Endothelial cell of hepatic sinusoid (primary cell): Measurements from ENCODE around the gene ZC3H4.

Experiments
- in situ Hi-C: cut with HindIII; loops from 2 replicates; pipeline ENCODE4 v1.10.0; 2017; ENCODE audit warnings: low sequenced_read_pairs

The ZC3H4 gene

DNA sequence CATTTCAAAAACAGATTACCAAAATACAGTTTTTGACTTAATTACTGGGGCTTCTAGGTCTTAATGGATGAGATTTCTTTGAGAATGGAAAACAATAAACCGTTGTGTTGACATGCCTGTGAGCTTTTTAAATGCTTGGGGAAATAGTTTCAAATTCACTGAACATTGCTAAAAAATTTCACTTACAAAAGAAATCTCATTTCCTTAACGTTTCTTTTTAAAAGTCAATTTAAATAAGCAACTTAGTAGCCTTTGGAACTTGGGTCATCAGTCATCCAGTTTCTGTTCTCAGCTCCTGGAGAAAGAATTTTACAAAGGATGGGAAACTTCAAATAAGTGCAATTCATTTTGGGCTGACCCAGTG is 4.4 kb downstream of the ZC3H4 start:
- in situ Hi-C loops: no loop called here

DNA sequence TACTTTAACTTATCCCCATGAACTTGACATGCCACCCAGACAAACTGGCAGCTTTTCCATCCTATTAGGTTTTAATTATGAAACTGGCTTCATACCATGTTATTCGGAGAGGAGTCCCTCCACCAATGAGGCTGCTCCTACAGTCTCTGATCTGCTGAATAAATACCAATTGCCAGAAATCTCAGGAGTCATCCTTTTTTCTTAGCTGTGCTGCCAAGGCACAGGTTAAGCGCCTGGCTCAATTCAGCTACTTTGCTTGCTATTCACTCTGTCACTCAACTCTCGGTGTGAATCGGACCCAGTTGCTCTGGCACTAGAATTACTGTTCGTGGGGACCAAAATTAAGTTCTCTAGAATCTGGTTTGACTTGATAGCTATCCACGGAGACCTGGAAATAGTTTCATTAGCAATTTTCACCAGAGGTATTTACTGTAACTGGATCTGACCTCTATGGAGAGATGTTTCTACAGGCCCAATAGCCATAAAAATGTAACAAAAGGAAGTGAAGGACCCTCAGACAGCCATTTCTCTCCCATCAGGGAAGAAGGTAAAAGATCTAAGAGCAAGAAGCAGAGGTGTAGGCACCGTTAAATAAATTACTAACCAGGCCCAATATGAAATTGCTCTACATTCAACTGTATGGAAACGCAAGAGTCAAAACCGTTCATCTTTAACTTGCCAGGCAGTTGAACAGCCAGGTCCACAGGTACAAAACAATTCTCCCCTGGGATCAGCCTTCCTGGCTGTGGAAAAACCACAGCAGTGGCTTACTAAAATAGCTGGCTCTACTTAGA is 5.4 kb downstream of the ZC3H4 start:
- in situ Hi-C loops: no loop called here

DNA sequence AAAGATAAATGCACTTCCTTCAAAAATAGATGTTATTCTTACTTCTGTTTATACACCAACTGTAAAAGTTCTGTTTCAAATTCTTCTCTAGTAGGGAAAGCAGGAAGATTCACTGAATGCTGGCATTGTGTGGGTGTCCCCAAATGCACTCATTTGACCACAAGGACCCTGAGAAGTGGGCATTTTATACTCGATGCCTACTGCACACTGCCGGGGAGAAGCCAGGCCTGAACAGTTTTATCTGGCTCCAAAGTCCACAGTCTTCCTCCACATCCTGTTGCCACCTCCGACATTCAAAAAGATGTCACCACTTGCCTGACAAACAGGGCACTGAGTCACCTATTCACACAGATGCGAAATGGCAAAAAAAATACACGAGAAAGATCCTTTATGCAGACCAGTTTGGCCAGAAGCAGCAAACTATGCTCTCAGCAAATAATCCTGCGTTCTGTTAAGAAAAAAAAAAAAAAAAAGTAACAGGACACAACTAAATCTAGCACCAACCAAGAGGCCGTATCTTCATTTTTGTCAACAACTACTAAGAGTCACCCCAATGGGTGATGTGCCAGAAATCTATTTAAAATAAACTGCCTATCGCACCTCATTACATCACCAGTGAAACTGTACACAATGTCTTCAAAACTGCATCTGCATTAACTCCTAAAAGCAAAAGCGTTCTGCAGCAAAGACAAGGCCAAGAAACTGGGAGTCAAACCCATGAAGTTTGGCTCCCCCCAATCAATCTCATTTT is 6.2 kb downstream of the ZC3H4 start:
- in situ Hi-C loops: no loop called here

DNA sequence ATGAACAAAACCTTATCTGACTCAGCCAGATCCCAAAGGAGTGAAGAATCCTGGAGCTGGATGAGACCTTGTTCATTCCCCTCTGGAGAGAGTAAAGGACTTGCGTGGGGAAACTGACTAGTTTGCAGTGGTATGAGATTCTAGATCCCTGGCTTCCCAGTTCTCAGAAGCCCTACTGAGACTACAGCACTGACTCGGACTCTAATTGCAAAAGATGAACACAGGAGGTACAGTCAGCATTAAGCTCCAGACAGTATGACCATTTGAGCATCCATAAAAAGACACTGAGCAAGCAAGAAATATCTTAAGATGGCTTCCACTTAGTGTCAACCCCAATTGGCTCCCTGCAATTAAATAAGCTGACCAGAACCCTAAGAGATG is 6.8 kb downstream of the ZC3H4 start:
- in situ Hi-C loops: no loop called here

DNA sequence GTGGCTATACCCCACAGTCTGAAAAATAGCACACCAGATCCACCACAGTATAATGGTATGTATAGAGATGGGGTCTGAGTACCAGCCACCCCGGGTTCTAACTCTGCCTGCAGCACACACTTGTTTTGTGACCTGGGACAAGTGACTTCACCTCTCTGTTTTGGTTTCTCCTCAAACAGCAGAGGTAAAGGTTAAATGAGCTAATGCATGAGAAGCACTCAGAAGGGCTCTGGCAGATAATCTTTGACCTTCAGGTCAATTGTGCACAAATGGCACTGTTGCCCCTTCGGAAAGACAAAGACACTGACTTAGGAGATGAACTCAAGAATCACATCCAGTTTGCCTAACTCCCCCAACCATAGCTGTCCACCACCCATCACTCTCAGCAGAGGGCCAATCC is 7.7 kb downstream of the ZC3H4 start:
- in situ Hi-C loops: no loop called here

DNA sequence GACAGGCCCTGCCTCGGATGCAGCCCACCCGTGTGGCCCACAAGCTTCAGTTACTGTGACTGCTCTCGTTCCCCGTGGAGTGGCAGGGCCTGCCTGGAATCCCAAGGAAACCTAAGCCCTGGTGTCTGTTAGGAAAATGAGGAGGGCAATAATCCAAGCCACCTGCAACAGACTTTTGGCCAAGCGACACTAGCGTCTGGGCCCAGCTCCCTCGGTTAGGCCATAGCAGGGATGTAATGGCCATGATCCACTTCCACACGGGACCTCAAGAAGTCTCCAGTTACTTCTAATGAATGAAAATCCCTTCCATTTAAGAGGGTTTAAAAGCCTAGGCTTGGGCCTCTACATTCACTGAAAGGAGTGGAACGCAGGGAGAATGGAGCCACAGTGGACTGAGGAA is 8.9 kb downstream of the ZC3H4 start:
- in situ Hi-C loops: loop anchor here (5.0 kb wide), 2 partner anchors 62 to 63 kb away; no protein-coding TSS in a partner anchor

DNA sequence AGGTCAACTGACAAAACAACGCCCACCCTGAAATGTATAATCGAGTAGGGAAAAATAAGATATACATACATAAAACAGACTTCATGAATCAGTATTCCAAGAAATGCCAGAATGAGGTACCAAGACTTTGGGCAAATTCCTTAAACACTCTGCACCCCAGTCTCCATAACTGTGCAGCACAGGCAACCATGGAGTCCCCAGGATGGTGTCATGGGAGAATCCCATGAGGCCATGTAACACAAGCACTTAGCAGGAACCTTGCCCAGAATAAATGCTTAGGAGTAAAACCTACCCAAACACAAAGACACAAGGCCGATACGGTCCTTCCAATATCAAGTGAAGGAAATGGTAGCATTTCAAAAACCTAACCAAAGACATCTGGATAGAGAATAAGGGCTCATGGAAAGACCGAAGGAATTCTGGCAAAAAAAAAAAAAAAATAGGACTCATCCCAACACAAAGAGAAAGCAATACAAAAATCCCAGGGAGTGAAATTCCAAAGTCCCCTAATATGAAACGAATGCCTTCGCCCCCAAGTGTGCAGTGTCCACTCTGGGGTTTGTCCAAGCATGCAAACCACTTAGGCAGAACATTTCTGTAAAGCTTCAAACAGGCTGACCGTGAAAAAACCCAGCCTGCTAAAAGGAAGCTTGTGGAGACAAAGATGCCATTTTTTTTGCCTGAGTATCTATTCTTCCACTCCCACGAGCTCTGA is 11.1 kb downstream of the ZC3H4 start:
- in situ Hi-C loops: loop anchor here (5.0 kb wide), 2 partner anchors 60 to 65 kb away; no protein-coding TSS in a partner anchor

DNA sequence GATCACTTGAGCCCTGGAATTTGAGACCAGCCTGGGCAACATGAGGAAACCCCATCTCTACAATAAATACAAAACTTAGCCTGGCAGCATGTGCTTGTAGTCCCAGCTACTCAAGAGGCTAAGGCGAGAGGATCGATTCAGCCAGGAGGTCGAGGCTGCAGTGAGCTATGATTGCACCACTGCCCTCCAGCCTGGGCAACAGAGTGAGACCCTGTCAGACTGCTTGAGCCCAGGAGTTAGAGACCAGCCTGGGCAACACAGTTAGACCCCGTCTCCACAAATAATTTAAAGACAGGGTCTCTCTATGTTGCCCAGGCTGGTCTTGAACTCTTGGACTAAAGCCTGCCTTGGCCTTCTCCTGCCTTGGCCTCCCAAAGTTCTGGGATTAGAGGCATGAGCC is 12.5 kb downstream of the ZC3H4 start:
- in situ Hi-C loops: loop anchor here (5.0 kb wide), 2 partner anchors 59 to 66 kb away; no protein-coding TSS in a partner anchor

DNA sequence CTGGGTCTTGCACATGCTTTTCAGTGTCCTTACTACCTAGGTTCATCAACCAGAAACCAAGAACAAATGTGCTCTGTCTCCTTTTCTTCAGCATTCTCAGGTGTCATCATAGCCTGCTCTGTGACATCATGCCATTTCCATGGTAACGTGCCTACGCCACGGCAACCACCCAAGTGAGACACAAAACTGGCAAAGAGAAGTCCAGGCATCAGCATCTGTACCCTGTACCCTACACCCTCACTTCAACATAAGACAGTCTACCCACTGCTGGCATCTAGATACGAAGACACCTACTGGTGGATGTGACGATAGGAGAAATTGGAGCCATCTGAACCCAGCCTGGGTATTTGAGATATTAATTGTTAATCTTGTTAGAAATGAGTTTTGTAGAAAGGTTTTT is 13.3 kb downstream of the ZC3H4 start:
- in situ Hi-C loops: loop anchor here (5.0 kb wide), 2 partner anchors 58 to 67 kb away; no protein-coding TSS in a partner anchor

DNA sequence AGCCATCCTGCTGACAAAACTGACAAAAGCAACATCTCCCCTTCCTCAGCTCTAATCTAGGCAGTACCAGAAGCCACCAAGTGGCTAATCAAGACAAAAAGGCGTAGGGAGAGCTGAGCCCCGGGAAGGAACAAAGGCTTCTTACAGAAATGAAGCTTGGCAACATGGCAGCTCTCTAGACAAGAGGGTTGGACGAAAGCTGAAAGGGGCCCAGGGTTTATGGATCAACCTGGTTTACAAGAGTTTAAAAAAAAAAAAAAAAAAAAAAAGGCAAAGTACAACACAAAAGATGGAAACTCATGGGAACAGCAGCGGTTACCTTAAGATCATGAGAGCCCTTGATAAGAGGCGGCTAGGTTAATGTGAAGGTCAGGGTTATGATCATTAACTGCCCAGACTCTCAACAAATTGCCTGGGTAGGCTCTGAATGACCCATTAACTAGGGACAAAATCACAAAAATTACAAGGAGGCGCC is 14.0 kb downstream of the ZC3H4 start:
- in situ Hi-C loops: loop anchor here (5.0 kb wide), 2 partner anchors 57 to 68 kb away; no protein-coding TSS in a partner anchor

DNA sequence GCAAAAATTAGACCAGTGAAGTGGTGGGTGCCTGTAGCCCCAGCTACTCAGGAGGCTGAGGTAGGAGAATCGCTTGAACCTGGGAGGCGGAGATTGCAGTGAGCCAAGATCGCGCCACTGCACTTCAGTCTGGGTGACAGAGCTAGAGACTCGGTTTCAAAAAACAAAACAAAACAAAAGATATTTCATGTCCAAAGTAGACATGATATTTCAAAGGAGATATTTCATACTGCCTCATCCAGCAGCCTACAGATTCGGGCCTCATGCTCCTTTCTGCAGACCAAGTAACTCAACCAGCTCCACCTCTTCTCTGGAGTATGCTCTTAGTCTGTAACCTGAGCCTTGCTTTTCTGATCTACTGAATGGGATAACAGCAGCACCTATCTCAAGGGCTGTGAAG is 15.0 kb downstream of the ZC3H4 start:
- in situ Hi-C loops: no loop called here

DNA sequence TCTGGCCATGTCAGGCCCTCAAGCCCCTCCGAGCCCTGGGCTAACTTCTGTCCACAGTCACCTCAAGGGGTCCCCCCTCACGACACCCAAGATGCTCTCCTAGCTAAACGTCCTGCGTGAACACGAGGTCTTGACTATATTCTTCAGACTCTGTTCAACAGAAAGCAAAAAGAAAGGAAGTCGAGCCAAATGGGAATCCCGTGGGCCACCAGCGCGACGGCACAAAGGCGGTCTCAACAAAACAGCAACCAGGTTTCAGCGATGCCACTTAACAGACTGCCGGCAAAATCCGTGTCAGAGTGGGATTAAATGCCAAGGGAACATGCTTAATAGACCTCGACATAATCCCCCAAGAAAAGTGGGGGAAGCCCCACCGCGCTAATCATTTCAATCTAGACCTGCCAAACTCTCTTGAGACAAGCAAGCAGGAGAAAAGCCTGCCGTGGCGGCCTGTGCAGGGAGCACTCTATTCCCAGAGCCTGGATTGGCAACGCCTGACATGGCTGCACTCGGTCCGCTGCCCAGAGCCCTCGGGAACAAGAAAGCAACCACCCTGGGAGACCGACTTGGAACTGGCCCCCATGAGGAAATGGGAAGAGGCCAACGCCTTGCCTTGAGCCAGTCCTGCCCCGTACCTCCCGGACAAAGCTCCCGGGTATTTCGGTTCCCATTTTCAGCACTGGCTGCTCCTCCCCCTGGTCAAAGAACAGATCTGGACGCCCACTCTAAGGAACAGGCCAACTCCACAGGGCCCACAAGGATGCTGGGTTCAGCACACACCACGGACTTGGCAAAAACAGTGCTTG is 16.0 kb downstream of the ZC3H4 start:
- in situ Hi-C loops: no loop called here

DNA sequence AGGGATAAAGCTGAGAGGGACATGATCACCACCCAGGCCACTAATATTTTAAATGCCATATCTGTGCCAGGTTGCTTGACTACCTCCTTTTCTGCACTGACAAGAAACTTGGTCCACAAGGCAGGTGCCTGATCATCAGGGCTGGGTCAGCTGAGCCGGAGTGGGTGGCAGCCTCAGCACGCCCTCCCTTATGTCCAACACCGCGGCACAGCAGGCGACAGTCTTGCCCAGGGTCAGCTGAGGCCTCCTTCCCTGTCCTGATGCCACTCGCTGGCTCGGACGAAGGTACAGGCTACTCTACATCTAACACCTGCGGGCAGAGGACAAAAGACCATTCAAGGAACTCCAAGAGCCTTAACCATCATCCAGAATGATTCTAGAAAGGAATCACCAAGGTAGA is 16.9 kb downstream of the ZC3H4 start:
- in situ Hi-C loops: no loop called here

DNA sequence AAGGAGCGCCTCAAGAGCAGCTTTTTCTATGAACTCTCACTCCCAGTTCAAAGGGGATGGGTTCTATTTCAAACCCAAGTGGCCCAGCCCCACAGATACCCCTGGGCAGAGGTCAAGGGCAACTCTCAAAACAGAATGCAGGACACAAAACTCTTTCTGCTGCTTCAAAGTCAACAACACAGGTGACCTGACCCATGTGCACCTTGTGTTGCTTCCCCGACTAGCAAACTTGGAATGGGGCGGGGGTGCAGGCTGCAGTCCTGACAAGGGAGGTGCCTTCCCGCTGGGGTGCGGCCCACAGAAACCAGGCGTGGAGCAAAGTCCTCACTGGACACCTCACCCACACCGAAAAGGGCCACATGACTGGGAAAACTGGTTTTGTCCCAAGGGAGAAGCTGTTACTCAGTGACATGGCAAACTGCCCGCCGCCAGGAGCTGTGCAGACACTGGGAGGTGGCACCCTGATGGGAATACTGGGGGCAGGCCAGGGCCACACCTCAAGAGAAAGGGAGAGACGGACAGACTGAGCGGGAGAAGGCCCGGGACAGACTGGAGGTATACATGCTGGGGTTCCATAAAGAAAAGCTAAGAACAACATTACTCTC is 17.4 kb downstream of the ZC3H4 start:
- in situ Hi-C loops: no loop called here

DNA sequence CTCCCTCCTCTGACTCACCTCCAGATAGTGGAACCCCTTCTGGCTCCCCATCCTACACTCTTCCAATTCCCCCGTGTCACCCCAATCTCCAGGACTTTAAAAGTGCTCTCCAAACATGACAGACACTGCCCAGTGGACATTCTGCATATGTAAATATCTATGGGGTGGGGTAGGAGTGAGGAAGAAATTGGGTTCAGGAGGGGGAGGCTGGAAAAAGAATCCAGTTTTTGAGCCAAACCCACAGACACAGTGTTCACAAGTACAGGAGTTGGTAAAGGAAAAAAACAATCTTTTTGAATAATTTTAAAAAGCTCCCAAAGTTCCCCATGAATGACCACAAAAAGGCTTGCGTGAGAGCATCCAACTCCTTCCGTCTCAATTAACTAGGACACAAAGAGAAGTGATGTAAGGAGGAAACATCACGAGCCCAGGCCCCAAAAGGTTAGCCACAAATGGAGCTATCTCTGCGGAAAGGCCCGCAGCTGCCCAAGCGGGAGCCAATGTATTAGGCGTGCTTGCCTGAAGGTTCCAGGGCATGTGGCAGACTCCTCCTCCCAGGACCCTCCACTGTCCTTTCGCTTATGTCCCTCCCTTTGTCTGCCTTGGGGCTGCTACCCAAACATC is 18.0 kb downstream of the ZC3H4 start:
- in situ Hi-C loops: no loop called here

DNA sequence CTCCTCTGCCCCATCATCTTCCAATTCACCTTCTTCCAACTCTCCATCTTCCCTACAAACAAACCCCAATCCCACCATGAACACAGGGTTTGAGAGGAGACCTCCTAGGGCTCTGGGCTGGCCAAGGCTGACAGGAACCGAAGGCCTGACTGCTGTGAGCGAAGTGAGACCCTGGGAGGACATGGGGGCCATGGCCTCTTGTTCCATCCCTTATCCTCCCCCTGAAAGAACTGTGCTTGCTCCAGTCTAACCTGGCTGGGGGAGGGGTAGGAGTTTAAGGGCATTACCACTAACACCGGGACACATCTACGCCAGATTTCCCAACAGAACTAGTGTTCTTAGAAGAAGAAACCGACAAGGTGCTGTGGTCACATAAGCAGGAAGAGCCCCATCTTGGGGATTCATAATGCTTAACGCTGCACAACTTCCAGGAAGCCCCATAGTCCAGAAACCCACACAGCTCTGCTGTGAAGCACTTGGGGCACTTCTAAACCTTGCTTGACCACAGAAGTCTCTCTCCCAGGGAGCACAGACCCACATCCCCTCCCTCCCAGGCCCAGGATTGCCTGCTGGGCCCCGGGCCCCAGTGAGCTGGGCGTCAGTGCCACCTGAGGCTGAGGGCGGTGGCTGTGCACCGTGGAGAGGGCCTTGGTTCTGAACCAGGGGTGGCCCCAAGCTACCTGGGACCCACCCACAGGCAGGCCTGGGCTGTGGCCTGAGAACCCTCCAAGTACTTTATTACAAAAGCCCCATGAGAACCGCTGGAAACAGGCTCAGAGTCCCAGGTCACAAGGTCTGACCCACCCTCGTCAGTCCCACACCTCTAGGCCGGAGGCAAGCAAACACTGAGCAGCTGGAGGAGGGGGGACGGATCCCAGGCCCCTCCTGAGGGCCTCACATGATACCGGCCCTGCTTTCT is 18.8 kb downstream of the ZC3H4 start:
- in situ Hi-C loops: no loop called here

DNA sequence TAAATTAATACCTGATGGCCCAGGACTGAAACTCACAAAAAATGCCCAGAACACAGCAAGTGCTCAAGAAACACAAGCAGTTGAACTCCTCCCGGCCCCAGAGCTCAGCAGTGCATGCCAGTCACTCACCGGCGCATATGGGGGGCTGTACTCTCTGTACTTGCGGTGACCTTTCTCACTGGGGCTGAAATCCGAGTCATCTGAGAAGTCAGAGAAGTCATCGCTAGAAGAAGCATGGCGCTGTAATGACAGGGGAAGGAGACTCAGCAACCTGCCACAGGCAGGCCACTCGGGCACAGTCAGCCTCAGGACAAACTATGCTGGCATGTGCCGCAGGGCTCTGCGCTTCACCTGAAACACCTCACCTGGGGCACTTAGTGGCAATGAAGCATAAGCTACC is 19.7 kb downstream of the ZC3H4 start:
- in situ Hi-C loops: no loop called here

DNA sequence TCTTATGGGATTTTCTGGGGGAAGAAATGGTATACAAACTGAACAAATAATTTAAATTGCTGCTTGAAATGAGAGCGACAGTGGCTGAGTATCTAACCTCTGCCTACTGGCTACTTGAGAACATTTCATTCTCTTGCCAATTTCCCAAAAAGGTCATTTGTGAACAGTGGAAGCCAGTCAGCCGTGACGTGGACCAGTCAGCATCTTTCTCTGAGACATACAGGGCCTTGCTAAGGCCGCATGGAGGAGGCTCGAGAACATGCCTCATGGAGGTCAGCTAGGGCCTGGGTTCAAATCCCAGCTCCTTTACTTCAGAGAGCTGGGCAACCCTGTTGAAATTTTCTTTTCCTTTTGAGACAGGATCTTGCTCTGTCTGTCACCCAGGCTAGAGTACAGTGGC is 20.3 kb downstream of the ZC3H4 start:
- in situ Hi-C loops: no loop called here
